Activated CD8-positive, alpha-beta memory T cell treated with anti-CD3 and anti-CD28 coated beads for 1 hour (primary cell): ENCODE measurements around the gene HAGHL.
"Not testable (repeated sequence)": the region's sequence is repeated elsewhere in the genome, so short reads cannot be mapped to it uniquely, and the experiment has no call there.

Source experiments
- DNase-seq, 2 donors: peaks; one replicate each; pipeline ENCODE4 v3.0.0-alpha.2; 2020; ENCODE audit warnings: low read depth in 1 of 2; ENCODE audit errors: extremely low read depth in 1 of 2

The HAGHL gene

GRCh38 chr16:750485-750884 lies 23.6 kb downstream of the HAGHL start:
- no peak for DNase-seq

GRCh38 chr16:751152-752006 lies 24.5 kb downstream of the HAGHL start:
- DNase-seq = no peak

GRCh38 chr16:752007-752312 lies 25.1 kb downstream of the HAGHL start:
- no peak for DNase-seq

- DNase-seq = not testable (repeated sequence)
Measured at GRCh38 chr16:754121-754607, 27.3 kb downstream of the HAGHL start.

- no peak for DNase-seq
Measured at GRCh38 chr16:754656-755055, 27.8 kb downstream of the HAGHL start.

GRCh38 chr16:756428-756827 lies 29.5 kb downstream of the HAGHL start:
- DNase-seq = no peak

- DNase-seq = no peak
Measured at GRCh38 chr16:759110-759910, 32.4 kb downstream of the HAGHL start.

GRCh38 chr16:760065-760464 lies 33.2 kb downstream of the HAGHL start:
- DNase-seq = no peak

- DNase-seq = no peak
Measured at GRCh38 chr16:760545-761343, 33.8 kb downstream of the HAGHL start, which contains the start of gene MSLN. TSS of gene MSLN (plus strand) at chr16:760734. CDS start at chr16:762681, 1,947 bp downstream.

- DNase-seq = no peak
Measured at GRCh38 chr16:761625-762513, 35.0 kb downstream of the HAGHL start.

GRCh38 chr16:762595-763268 lies 35.8 kb downstream of the HAGHL start:
- no peak for DNase-seq

GRCh38 chr16:763369-764183 lies 36.7 kb downstream of the HAGHL start:
- no peak for DNase-seq

GRCh38 chr16:764184-764750 lies 37.4 kb downstream of the HAGHL start:
- DNase-seq = no peak

- no peak for DNase-seq
Measured at GRCh38 chr16:764848-765487, 38.1 kb downstream of the HAGHL start.

GRCh38 chr16:765488-765865 lies 38.6 kb downstream of the HAGHL start:
- DNase-seq = no peak

GRCh38 chr16:766008-766819 lies 39.3 kb downstream of the HAGHL start:
- no peak for DNase-seq
